OCI-LY1 (cell line): ENCODE data around the gene SLC47A1.

Experiments used
- EZH2 ChIP-seq: fragments of 200-600 bp; sonication (generic), shearing (Covaris generic); IDR thresholded peaks from 2 replicates; pipeline ENCODE4 v1.8.0; 2017; ENCODE audit warnings: borderline replicate concordance, mixed run types, mild to moderate bottlenecking, antibody characterized with exemption, low read length, moderate library complexity, mixed read lengths
- TF ChIP-seq, protein P1 (sequence below): fragments of 200-600 bp; sonication (generic), shearing (Covaris generic); IDR thresholded peaks from 2 replicates; pipeline ENCODE4 v1.5.1; 2017; ENCODE audit warnings: mild to moderate bottlenecking, antibody characterized with exemption, low read length, moderate library complexity, mixed read lengths

DNA sequence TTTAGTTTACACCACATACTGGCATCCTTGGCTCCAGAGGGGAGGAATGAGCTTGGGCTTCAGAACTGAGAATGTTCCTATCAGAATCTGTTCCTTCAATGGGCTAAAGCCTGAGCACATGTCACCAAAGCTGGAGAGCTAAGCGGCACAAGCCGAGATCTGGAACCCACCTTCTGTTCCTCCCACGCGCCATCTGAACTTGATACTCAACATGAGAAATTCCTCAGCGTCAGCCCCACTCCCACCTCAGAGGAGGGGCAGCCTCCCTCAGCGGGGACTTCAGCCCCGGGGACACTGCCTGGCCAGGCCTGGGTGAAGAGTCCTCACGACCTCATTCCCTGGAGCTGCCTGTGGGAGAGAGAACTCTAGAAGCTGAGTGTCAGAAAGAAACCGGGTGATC, 22.8 kb upstream of the SLC47A1 start:
- TF ChIP-seq, protein P1, sequence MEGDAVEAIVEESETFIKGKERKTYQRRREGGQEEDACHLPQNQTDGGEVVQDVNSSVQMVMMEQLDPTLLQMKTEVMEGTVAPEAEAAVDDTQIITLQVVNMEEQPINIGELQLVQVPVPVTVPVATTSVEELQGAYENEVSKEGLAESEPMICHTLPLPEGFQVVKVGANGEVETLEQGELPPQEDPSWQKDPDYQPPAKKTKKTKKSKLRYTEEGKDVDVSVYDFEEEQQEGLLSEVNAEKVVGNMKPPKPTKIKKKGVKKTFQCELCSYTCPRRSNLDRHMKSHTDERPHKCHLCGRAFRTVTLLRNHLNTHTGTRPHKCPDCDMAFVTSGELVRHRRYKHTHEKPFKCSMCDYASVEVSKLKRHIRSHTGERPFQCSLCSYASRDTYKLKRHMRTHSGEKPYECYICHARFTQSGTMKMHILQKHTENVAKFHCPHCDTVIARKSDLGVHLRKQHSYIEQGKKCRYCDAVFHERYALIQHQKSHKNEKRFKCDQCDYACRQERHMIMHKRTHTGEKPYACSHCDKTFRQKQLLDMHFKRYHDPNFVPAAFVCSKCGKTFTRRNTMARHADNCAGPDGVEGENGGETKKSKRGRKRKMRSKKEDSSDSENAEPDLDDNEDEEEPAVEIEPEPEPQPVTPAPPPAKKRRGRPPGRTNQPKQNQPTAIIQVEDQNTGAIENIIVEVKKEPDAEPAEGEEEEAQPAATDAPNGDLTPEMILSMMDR, result no peak
- TF ChIP-seq EZH2, result no peak
